Esophagus squamous epithelium (tissue), 4 donors: Measurements from ENCODE around the gene CD302.

Source experiments
- CTCF ChIP-seq, 6 experiments: fragments of 450-650 bp in 4 of 6; fragments of 200-600 bp in 2 of 6; sonication (generic) in 2 of 6; IDR thresholded peaks; one replicate each; pipeline ENCODE4 v1.5.1; 2016 to 2019; ENCODE audit warnings: antibody characterized with exemption in 6 of 6, mild to moderate bottlenecking in 4 of 6, moderate library complexity in 4 of 6
- POLR2A ChIP-seq, 4 donors: fragments of 450-650 bp; IDR thresholded peaks; one replicate each; pipeline ENCODE4 v1.6.1; 2017; ENCODE audit warnings: antibody characterized with exemption in 4 of 4, mild to moderate bottlenecking in 4 of 4, moderate library complexity in 3 of 4

- no peak for TF ChIP-seq CTCF (IDR thresholded peaks at IDR 0.05)
- no peak for TF ChIP-seq POLR2A (IDR thresholded peaks at IDR 0.05)
These were observed 62.0 kb downstream of the CD302 start for GRCh38 chr2:159736048-159736447.
